HG03175 (cell line): Measurements from ENCODE around the gene PRSS38.

Source experiments
- ATAC-seq: cut with Tn5 transposase; IDR thresholded peaks from one replicate; pipeline ENCODE4 v1.9.1; 2021; ENCODE audit warnings: mild to moderate bottlenecking, moderate library complexity; ENCODE audit not compliant: unreplicated experiment

The PRSS38 gene

GRCh38 chr1:227792216-227793078 is 23.0 kb upstream of the PRSS38 start:
- no peak for ATAC-seq

GRCh38 chr1:227793079-227793947 is 22.2 kb upstream of the PRSS38 start:
- ATAC-seq: no peak

GRCh38 chr1:227793948-227794816 is 21.3 kb upstream of the PRSS38 start:
- no peak for ATAC-seq

DNA sequence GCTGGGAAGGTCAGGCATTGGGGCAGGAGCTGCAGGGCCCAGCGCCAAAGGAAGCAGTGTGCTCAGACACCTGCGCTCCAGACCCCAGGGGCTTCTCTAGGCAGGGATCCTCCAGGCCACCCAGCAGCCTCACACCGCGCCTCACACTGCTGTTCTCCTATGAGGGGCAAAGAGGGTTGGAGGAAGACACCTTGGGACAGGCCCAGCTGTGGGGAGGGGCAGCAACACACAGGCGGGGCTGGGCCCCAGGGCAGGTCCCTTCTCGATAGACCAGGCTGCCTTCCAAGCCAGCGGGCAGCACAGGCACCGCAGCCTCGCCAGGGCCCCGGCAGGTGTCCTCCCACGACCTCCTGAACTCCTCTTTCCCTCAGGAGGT is 20.7 kb upstream of the PRSS38 start:
- no peak for ATAC-seq

DNA sequence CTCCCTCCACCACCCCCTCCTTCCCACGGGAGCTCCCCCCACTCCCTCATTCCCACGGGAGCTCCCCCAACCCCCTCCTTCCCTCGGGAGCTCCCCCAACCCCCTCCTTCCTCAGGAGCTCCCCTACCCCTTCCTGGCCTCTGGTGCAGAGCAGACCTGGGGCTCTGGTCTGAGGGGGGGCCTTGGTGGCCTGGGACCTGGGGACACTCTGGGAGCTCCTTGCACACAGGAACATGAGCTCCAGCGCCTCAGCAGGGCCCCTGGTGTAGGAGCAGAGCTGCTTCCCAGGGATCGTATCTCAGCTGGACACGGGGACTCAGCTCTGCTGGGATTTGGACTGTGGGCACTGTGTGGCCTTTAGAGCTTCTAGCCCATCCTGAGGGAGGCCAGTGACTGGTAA is 19.7 kb upstream of the PRSS38 start:
- ATAC-seq: no peak

- no peak for ATAC-seq
Observed at GRCh38 chr1:227796359-227796915, 19.0 kb upstream of the PRSS38 start.

- ATAC-seq: no peak
Observed at GRCh38 chr1:227797144-227797543, 18.3 kb upstream of the PRSS38 start.

DNA sequence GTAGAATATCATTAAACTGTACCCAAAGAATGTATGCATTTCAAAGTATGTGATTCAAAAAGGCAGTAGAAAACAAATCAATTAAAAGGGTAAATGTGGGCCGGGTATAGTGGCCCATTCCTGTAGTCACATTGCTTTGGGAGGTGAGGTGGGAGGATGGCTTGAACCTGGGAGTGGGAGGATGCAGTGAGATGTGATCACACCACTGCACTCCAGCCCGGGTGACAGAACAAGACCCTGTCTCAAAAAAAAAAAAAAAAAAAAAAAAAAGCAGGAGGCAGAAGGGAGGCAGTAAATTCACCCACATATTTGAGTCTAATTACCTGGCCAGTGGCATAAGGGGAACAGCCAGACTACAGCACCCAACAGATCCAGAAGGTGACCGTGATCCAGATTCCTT is 17.9 kb upstream of the PRSS38 start:
- ATAC-seq: no peak

- no peak for ATAC-seq
Observed at GRCh38 chr1:227798078-227798802, 17.2 kb upstream of the PRSS38 start.

DNA sequence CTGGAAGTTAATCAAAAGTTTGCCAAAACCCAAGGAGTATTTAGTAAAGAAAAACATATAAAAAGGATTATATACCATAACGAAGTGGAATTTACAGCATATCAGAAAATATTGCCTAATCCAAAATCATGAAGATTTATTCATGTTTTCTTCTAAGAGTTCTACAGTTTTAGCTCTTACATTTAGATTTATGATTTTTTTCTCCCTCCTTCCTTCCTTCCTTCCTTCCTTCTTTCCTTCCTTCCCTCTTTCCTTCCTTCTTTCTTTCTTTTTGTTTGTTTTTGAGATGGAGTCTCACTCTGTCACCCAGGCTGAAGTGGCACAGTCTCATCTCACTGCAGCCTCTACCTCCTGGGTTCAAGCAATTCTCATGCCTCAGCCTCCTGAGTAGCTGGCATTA is 15.7 kb upstream of the PRSS38 start:
- no peak for ATAC-seq

- no peak for ATAC-seq
Observed at GRCh38 chr1:227803933-227804332, 11.5 kb upstream of the PRSS38 start.

GRCh38 chr1:227805606-227806197 is 9.8 kb upstream of the PRSS38 start:
- ATAC-seq: no peak

DNA sequence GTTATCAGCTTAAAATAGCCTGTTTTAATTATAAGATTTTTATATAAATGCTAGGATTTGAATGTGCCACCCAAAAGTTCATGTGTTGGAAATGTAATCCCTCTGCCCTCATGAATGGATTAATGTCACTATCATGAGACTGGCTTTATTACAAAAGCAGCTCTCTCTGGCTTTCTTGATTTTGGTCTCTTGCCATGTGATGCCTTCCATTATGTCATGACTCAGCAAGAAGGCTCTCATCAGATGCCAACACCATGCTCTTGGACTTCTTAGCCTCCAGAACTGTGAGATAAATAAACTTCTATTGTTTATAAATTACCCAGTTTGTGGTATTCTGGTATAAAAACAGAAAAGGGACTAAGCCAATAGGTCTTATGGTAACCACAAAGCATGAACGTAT is 6.9 kb upstream of the PRSS38 start:
- no peak for ATAC-seq

- no peak for ATAC-seq
Observed at GRCh38 chr1:227809026-227809425, 6.4 kb upstream of the PRSS38 start.

- no peak for ATAC-seq
Observed at GRCh38 chr1:227813962-227814361, 1.5 kb upstream of the PRSS38 start.

GRCh38 chr1:227816750-227817446 is 1.4 kb downstream of the PRSS38 start:
- no peak for ATAC-seq

DNA sequence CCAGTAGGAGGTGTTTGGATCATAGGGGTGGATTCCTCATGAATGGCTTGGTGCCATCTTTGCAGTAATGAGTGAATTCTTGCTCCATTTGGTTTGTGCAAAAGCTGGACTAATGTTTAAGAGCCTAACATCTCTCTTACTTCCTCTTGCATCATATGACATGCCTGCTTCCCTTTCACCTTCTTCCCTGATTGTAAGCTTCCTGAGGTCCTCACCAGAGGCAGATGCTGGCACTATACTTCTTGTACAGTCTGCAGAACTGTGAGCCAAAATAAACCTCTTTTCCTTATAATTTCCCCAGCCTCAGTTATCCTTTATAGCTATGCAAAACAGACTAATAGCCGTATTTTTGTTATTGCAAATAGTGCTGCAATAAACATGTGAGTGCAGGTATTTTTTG is 8.1 kb downstream of the PRSS38 start:
- ATAC-seq: no peak

- ATAC-seq: no peak
Observed at GRCh38 chr1:227824204-227824603, 8.7 kb downstream of the PRSS38 start.

GRCh38 chr1:227828786-227829185 is 13.3 kb downstream of the PRSS38 start:
- no peak for ATAC-seq
